RWPE2 (cell line): ENCODE measurements around the gene CDON.

Source experiments
- ATAC-seq: fragments of 200-7000 bp; cut with Tn5 transposase; 3 replicates; pipeline ENCODE4 v1.9.1; 2021; ENCODE audit warnings: low read depth
- DNase-seq: peaks from one replicate; pipeline ENCODE4 v3.0.0-alpha.2; 2020; ENCODE audit warnings: low spot score
- H3K27ac ChIP-seq: fragments of 450-650 bp; 2 replicates; pipeline ENCODE4 v1.5.1; 2017; ENCODE audit warnings: mild to moderate bottlenecking; ENCODE audit not compliant: poor library complexity, severe bottlenecking
- H3K27me3 ChIP-seq: fragments of 250-450 bp; sonication (Bioruptor Pico); 2 replicates; pipeline ENCODE4 v1.5.1; 2021; ENCODE audit warnings: mild to moderate bottlenecking, moderate library complexity; ENCODE audit not compliant: insufficient read depth, poor library complexity, severe bottlenecking
- H3K36me3 ChIP-seq: fragments of 250-450 bp; sonication (Bioruptor Pico); 2 replicates; pipeline ENCODE4 v1.5.1; 2020; ENCODE audit warnings: low read depth, mild to moderate bottlenecking, moderate library complexity
- H3K4me1 ChIP-seq: fragments of 250-450 bp; sonication (Bioruptor Pico); 2 replicates; pipeline ENCODE4 v1.5.1; 2021; ENCODE audit warnings: mild to moderate bottlenecking, moderate library complexity; ENCODE audit not compliant: insufficient read depth, poor library complexity, severe bottlenecking
- H3K4me3 ChIP-seq: fragments of 250-450 bp; sonication (Bioruptor Pico); 2 replicates; pipeline ENCODE4 v1.5.1; 2021; ENCODE audit warnings: mild to moderate bottlenecking, moderate library complexity; ENCODE audit not compliant: severe bottlenecking
- H3K9me3 ChIP-seq: fragments of 250-450 bp; sonication (Bioruptor Pico); 2 replicates; pipeline ENCODE4 v1.5.1; 2021; ENCODE audit warnings: mild to moderate bottlenecking, moderate library complexity; ENCODE audit not compliant: severe bottlenecking
- TF ChIP-seq, protein P1 (sequence below): fragments of 450-650 bp; IDR thresholded peaks from one replicate; pipeline ENCODE4 v1.5.1; 2017; ENCODE audit warnings: mild to moderate bottlenecking, moderate library complexity; ENCODE audit not compliant: poor library complexity, severe bottlenecking

CDON gene

DNA sequence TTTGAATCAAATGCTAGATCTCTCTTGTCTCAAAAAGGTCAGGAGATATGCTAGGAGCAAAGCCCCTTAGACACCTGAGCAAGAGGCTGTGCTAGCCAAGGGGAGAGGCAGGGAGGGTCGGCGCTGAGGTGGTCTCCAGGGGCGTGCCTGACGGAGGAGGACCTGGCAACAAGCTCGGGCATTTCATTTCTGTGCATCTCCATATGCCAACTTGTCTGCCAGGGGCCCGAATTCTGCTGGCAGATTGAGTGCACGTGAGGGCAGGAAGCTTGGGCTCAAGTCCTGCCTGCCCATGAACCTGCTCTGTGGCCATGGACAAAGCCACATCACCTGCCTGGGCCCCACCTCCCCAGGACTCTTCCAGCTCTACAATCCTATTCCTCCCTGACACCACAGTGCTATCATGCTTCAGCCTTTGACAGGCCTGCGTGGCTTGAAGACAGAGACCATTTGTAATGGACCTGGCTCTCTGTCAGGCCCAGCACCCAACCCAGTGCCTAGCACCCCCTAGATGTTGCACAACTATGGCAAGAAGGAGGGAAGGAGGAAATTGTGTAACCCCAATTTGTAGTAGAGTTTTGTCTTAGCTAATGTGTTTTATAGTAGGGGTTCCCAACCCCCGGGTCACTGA lies 133.1 kb downstream of the CDON start:
- DNase-seq, result no peak
- H3K4me3 ChIP-seq, result no peak overlapping the region
- H3K4me1 ChIP-seq, result no peaks in the 10 kb centered on the region
- no peaks in the 10 kb centered on the region for H3K27me3 ChIP-seq
- H3K36me3 ChIP-seq, result no peaks in the 10 kb centered on the region
- no peaks in the 10 kb centered on the region for H3K9me3 ChIP-seq
- no peak for ATAC-seq
- TF ChIP-seq, protein P1, sequence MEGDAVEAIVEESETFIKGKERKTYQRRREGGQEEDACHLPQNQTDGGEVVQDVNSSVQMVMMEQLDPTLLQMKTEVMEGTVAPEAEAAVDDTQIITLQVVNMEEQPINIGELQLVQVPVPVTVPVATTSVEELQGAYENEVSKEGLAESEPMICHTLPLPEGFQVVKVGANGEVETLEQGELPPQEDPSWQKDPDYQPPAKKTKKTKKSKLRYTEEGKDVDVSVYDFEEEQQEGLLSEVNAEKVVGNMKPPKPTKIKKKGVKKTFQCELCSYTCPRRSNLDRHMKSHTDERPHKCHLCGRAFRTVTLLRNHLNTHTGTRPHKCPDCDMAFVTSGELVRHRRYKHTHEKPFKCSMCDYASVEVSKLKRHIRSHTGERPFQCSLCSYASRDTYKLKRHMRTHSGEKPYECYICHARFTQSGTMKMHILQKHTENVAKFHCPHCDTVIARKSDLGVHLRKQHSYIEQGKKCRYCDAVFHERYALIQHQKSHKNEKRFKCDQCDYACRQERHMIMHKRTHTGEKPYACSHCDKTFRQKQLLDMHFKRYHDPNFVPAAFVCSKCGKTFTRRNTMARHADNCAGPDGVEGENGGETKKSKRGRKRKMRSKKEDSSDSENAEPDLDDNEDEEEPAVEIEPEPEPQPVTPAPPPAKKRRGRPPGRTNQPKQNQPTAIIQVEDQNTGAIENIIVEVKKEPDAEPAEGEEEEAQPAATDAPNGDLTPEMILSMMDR, result no peak
- no peak overlapping the region for H3K27ac ChIP-seq

DNA sequence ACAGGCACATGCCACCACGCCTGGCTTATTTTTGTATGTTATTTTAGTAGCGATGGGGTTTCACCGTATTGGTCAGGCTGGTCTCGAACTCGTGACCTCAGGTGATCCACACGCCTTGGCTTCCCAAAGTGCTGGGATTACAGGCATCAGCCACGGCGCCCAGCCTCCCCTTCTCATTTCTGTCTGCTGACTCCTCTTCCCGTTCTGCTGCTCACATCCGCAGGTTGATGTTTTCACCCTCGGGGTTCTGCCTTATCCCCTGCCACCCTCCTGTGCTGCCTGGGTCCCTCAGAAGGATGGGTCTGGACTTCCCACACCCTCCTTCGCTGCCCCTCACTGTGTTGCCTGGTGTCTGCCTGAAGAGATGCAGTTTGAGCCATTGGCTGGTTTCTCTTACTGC lies 136.0 kb downstream of the CDON start:
- Histone ChIP-seq H3K9me3 (no peaks in the 10 kb centered on the region), H3K4me1 (peaks cover 2% of the 10 kb centered on the region), H3K36me3 (no peaks in the 10 kb centered on the region), H3K27ac (no peak overlapping the region), H3K4me3 (no peak overlapping the region), H3K27me3 (no peaks in the 10 kb centered on the region)
- no peak for ATAC-seq
- no peak for DNase-seq
- TF ChIP-seq, protein P1, result no peak

DNA sequence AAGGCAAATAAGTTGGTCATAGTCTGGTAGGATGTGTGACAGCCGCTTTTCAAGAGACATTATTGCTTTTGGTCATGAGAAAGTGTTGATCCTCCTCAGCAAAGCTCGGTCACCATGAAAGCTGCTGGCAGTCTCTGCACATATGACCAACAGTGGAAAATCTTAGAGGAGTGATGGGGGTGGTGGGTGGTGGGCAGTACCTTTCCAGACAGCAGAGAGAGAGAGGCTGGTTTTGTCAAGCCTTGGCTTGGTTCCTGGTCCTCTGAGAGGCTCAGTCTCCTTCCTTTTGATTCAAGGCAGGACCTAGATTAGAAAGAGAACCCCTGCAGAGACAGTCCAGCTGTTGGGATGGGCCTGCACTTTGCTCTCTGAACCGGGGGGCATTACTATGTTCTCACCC lies 136.9 kb downstream of the CDON start:
- no peak overlapping the region for H3K4me3 ChIP-seq

DNA sequence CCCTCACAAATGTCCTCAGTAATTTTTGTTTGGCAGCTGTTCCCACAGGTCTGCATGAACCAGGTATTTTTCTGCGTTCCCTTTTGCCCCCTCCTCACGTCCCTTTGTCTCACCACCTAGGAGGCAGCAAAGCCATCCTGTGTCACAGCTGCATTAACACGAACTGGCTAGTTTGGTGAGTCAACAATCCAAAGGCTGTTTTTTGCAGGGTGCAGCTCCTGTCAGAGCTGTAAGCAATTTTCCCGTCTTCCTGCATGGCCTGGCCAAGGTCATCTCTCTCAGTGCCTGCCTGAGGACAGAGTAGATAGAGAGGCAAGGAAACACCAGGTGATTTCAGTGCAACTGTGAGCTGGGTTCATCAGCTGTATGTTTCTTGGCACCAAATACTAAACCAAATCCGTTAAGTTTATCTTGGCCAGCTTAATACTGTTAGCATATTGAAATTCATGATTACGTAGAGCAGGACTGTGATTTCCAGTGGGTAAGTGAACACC lies 137.4 kb downstream of the CDON start:
- TF ChIP-seq, protein P1, result no peak

More for the DNA sequence above, 136.9 kb downstream of the CDON start:
- DNase-seq, result no peak
- no peak overlapping the region for H3K27ac ChIP-seq
- H3K9me3 ChIP-seq, result no peaks in the 10 kb centered on the region
- no peaks in the 10 kb centered on the region for H3K36me3 ChIP-seq
- ATAC-seq, result no peak
- H3K4me1 ChIP-seq, result peaks cover 2% of the 10 kb centered on the region
- no peaks in the 10 kb centered on the region for H3K27me3 ChIP-seq
- TF ChIP-seq, protein P1, result no peak

DNA sequence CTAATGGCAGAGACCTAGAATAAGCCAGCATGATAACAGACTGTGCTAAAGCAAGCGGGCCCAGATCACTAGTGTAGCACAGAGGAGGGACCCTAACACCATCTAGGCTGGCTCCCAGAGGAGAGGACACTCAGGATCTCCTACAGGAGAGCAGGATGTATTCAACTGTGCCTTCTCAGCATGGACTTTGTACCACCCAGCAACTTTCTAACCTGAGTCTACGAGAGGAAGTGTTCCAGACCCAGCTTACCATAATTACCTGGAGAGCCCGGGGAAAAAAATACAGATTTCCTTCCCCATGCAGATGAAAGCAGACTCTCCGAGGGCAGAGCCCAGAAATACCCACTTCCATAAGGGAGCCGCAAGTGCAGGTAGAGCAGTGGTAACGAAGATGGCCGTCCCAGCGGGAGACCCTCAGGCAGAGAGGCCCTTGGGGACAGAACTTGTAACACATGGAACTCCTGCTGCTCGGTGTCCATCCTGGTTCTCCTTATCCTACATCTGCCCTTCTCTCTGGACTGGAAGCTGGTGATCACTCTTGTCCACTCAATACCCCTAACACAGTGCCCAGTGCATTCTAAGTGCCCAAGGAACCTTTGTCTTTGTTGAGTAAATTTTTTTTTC lies 138.2 kb downstream of the CDON start:
- Histone ChIP-seq H3K4me1 (peaks cover 2% of the 10 kb centered on the region), H3K9me3 (no peaks in the 10 kb centered on the region), H3K4me3 (no peak overlapping the region), H3K27me3 (no peaks in the 10 kb centered on the region), H3K36me3 (no peaks in the 10 kb centered on the region), H3K27ac (no peak overlapping the region)
- DNase-seq (no peak), ATAC-seq (no peak)
- TF ChIP-seq, protein P1, result no peak

More for the DNA sequence above, 137.4 kb downstream of the CDON start:
- DNase-seq, result no peak
- Histone ChIP-seq H3K27ac (no peak overlapping the region), H3K4me3 (no peak overlapping the region), H3K9me3 (no peaks in the 10 kb centered on the region), H3K36me3 (no peaks in the 10 kb centered on the region), H3K27me3 (no peaks in the 10 kb centered on the region), H3K4me1 (peaks cover 2% of the 10 kb centered on the region)
- ATAC-seq, result no peak
